ENCODE measurements around the gene HMGB1.

Gene HMGB1

DNA sequence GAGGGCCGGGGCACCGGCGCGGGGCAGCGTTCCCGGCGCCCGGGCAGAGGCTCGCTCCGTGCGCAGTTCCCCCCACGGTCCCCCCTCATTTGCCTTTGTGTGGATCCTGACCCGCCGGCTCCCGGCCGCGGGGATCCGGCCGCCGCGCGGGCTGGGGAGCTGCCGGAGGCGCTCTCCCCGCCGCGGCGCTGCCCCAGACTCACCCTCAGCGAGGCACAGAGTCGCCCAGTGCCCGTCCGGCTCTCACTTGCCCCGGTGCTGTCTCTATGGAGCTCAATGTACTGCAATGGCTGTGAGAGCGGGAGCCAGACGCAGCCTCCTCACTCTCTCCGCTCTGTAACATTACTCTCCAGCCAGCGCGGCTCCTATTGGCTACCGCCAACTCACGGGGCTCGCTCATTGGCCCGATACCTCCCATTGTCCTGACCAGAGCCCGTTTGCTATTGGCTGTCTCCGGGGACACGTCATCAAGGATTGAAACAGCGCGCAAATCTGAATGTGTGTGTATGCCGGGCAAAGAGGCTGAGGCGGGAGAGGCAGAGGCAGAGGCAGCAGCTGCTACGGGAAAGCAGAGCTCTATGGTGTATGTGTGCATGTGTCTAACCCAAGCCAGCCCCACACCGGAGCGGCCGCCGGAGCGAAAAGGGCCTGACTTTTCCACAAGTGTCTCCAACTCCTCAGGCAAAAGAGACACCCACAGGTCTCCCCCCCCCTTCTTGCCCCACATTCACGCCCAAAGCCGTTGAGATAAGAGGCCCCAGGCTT lies at the start of gene HMGB1:
Gene HMGB1, minus strand, starts transcription at position 344 of the 765 bp plus-strand sequence. CDS start 2,256 bp downstream, outside the sequence.
- DNase-seq (ENCODE audit: low read depth, low spot score): peak; percentile 96

DNA sequence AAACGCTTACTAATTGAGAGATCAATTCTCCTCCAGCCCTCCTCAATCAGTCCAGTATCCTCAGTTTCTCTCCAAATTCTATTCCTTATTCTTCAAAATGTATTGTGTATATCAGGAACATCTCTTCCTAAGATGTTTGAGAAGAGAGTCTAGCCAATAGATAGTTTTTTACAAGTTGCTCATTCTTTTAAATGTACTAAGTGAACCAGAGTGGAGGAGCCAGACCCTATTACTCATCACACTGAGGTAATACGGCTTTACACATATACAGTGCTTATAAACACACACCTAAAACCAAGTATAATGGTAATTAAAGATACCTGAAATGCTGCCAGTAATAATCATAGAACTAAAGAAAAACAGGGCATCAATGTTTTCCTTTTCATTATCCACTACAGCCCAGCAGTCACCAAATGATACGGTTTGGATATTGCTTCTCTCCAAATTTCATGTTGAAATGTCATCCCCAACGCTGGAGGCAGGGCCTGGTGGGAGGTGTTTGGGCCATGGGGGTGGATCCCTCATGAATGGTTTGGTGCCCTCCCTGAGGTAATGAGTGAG lies 45.2 kb upstream of the HMGB1 start:
- no peak for DNase-seq (ENCODE audit: low read depth, low spot score)

- DNase-seq (ENCODE audit: low read depth, low spot score): no peak
These were observed 44.4 kb upstream of the HMGB1 start for GRCh38 chr13:30510091-30510490.

- DNase-seq (ENCODE audit: low read depth, low spot score): no peak
These were observed 43.7 kb upstream of the HMGB1 start for GRCh38 chr13:30509254-30510050.

DNA sequence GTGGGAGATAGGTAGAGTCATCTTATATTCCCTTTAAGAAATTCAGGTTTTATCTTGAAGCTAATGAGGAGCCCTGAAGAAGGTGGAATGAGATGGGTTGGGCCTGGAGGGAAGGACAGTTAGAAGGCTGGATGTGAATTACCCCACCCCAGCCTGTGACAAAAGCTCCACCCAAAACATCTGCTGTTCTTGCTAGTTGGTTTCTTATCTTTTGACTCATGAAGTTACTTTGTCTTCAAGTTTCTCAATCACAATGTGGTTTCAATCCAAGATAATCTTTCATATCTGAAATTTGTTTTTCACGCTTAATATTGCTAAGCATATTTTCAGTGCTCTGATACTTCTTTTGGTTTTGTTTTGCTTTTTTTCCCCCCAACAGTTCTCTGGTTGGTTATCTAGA lies 38.3 kb upstream of the HMGB1 start:
- DNase-seq (ENCODE audit: low read depth, low spot score): no peak

GRCh38 chr13:30502237-30502636 lies 36.5 kb upstream of the HMGB1 start:
- DNase-seq (ENCODE audit: low read depth, low spot score): no peak

GRCh38 chr13:30499338-30499737 lies 33.6 kb upstream of the HMGB1 start:
- DNase-seq (ENCODE audit: low read depth, low spot score): no peak

- DNase-seq (ENCODE audit: low read depth, low spot score): no peak
These were observed 30.4 kb upstream of the HMGB1 start for GRCh38 chr13:30496147-30496546.

GRCh38 chr13:30495746-30496145 lies 30.0 kb upstream of the HMGB1 start:
- no peak for DNase-seq (ENCODE audit: low read depth, low spot score)

- no peak for DNase-seq (ENCODE audit: low read depth, low spot score)
These were observed 28.1 kb upstream of the HMGB1 start for GRCh38 chr13:30493658-30494381.

- no peak for DNase-seq (ENCODE audit: low read depth, low spot score)
These were observed 21.3 kb upstream of the HMGB1 start for GRCh38 chr13:30487075-30487470.

DNA sequence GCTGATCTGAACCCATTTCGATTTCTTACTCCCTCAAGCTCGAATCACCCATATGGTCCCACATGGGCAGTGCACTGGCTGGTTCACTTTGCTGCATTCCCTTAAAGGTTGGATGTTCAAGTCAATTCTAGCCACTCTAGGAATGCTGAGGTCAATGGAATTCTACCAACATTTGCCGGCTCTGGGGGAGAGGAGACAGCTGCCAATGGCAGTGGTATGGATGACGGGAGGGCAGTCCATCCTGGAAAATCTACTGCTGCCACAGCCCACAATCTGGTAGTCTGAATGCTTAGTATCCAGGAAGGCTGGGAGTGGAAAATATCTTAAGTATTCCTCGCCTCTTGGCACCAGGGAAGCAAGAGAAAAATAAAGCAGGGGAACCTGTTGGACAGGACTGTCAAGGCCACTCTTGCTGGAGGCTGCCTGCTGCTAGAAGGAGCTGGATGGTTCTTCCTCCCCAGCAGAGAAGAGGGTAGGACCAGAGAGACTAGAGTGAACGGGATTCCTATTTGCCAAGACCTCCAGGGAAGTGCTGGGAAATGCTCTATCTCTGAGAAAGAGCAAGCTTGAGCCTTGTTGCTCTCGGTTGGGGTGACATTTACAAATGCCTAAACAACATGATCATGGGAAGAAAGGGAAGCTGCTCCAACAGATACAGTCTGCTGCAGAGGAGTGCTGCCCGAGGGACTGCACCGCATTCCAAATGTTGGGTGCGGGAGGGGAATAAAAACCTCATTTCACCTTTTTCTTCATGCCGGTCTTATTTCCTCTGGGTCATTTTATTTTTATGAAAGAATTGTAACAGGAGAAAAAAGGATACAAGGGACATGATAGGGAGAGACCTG lies 20.7 kb upstream of the HMGB1 start:
- DNase-seq (ENCODE audit: low read depth, low spot score): no peak

DNA sequence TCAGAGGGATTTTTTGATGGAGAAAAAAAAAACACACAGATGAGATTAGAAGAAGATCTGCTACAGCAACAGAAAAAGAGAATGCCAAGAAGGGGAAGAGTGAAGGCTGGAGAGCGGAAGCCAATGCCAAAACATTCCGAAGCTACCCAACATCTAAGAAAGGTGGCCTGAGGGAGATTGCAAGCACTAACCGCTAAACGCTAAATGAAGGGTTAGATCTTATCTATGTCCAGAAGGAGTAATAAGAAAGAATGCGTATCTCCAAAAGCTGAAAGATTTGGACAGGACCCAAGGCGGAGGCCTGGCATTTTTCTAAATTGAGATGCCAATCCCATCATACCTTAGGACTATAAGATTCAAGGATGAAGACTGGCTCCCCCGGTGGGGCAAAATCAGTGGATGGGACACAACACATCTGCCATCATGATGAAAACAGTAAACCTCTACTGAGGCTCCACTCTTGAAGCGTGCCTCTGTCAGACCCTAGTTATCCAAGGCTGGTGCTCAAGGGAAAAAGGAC lies 15.6 kb upstream of the HMGB1 start:
- DNase-seq (ENCODE audit: low read depth, low spot score): no peak

- no peak for DNase-seq (ENCODE audit: low read depth, low spot score)
These were observed 14.7 kb upstream of the HMGB1 start for GRCh38 chr13:30480292-30480950.

DNA sequence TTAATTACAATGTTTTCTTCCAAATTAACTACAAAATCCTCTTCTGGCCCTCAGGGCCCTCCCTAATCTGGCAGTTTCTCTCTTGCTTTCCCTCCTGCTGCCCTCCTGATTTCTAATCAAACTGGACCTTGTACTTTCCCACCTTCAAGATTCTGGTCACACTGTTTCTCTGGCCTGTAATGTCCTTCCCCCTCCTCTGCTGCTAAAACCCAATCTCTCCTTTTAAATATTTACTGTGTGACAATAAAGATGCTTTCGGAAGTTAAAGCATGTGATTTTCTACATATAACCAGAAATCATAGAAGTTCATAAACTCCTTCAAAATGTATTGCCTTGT lies 14.1 kb upstream of the HMGB1 start:
- DNase-seq (ENCODE audit: low read depth, low spot score): no peak

DNA sequence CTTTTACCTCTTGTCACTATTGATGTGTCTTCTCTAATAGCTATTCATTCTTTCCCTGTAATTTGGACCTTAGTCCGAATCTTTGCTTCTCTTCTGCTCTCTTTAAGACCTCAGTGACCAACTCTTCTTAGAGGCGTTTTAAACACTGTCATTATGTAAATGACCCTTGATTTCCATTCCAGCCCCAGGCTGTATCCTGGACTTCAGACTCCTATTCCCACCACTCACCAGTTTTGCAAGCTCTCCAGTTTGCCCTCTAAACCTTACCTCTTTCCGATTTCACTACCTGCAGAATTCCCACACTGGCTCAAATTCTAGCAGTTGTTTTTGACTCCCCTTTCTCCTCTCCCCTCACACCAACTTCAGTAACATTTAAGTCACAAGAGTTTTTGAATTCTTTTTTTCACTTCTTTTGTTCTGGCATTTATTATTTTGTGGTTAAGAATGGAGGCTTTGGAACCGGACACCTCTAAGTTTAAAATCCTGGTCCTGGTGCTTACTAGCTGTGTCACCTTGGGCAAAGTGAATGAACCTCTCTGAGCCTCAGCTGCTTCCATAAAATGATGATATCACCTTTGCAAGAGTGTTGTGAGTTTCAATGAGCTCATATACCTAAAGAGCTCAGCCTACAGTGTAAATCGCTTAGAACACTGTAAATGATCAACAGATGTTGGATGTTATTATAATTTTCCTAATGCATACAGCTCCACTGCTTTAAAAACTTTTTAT lies 13.6 kb upstream of the HMGB1 start:
- no peak for DNase-seq (ENCODE audit: low read depth, low spot score)

DNA sequence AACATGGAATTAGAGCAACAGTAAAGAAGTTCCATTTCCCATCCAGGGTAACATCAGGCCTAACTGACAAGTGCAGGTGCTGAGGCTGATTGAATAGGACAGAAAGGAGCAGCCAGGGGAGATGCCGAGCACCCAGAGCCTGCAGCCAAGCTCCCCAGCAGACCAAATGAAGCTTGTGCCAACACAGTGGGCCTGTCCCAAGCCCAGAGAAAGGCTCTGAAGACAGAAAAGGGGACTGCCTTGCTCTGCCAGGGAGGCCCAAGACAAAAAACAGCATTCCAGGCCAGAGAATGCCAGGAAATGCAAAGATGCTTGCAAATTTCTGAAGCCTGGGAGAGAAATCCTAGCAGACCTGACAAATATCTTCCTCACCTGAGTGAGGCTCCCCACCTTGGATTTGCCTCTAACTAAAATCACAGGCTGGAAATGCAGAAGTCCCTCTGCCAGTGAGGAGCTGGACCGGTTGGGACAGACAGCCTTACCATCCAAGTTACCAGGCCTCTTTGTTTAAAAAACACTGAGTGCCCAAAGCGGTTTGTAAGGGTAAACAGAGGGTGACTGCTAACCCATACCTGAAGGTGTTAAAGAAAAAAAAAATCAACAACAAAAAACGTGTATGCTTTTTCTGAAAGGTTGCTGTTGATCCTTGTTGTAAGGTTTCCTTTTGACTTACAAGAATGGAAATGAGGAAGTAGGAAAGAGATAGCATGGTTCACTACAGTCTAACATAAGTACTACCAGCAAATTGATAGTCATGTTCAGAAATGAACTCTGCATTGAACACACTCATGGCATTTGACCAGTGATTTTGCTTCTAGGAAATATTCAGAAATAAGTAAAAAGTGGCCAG lies 11.8 kb upstream of the HMGB1 start:
- DNase-seq (ENCODE audit: low read depth, low spot score): no peak

GRCh38 chr13:30473675-30474074 lies 7.9 kb upstream of the HMGB1 start:
- no peak for DNase-seq (ENCODE audit: low read depth, low spot score)

- DNase-seq (ENCODE audit: low read depth, low spot score): no peak
These were observed 1.1 kb upstream of the HMGB1 start for GRCh38 chr13:30466841-30467252.

Data from iPS DF 19.7 (cell line).